Measurements from ENCODE around the gene MTNR1B. TPM values are rescaled to one million over a fixed set of nuclear protein-coding genes. Genes with fewer than 3 reads are reported as not detected.

MTNR1B gene
- total RNA-seq, 4 donors from 2014 or later = not detected

DNA sequence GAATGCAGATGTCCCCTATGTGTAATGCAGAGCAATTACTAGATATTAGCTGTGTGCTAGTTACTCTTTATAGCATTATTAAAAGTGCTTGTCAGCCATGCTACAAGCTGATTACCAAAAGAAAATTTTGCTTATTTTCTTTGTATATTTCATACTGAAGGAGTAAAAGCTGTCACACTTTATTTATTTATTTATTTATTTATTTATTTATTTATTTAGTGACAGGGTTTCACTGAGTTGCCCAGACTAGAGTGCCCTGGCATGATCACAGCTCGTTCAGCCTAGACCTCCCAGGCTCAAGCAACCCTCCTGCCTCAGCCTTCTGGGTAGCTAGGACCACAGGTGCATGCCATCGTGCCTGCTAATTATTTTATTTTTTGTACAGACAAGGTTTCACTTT is 4.3 kb upstream of the MTNR1B start:
- no peaks in the 10 kb centered on the region for H3K9me3 ChIP-seq
- no peak overlapping the region for H3K4me3 ChIP-seq
- peaks cover 10% of the 10 kb centered on the region for H3K4me1 ChIP-seq
- TF ChIP-seq EP300 (IDR thresholded peaks at IDR 0.05) (no peak), POLR2AphosphoS5 (IDR thresholded peaks at IDR 0.05) (no peak), POLR2A (IDR thresholded peaks at IDR 0.05) (no peak), CTCF (IDR thresholded peaks at IDR 0.05) (no peak)
- no peak for DNase-seq (ENCODE audit: low spot score in 2 of 2)
- WGBS = 73% methylated on average over 2 of the region's 2 CpGs
- no peaks in the 10 kb centered on the region for H3K36me3 ChIP-seq
- peaks cover 17% of the 10 kb centered on the region for H3K27me3 ChIP-seq
- no peak overlapping the region for H3K27ac ChIP-seq

DNA sequence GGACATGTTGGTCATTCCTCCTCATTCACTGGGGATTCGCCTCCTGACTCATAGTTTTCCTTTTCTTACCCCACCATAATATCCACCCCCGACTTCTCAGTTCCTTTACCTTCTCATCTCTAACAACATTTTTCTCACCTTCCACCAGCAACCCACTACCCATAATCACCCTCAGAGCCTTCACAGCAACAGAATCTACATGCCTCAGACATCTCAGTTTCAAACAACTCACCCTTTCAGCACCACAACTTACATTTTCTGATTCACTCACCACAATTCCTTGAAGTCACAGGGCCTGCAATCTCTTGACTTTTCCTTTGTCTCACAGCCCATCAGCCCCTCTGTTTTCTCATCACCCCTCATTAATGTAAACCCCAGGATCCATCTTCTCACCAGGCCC is 2.3 kb upstream of the MTNR1B start:
- Histone ChIP-seq H3K9me3 (no peaks in the 10 kb centered on the region), H3K27ac (no peak overlapping the region), H3K4me3 (no peak overlapping the region), H3K4me1 (peaks cover 10% of the 10 kb centered on the region), H3K36me3 (no peaks in the 10 kb centered on the region), H3K27me3 (peaks cover 18% of the 10 kb centered on the region)
- DNase-seq (ENCODE audit: low spot score in 2 of 2) = no peak
- WGBS = 91% methylated on average over 2 of the region's 2 CpGs
- TF ChIP-seq EP300 (IDR thresholded peaks at IDR 0.05) = no peak
- TF ChIP-seq POLR2A (IDR thresholded peaks at IDR 0.05) = no peak
- TF ChIP-seq CTCF (IDR thresholded peaks at IDR 0.05) = no peak
- no peak for TF ChIP-seq POLR2AphosphoS5 (IDR thresholded peaks at IDR 0.05)

- H3K27ac ChIP-seq = no peak overlapping the region
- 87% methylated on average over 2 of the region's 2 CpGs for WGBS
- TF ChIP-seq POLR2AphosphoS5 (IDR thresholded peaks at IDR 0.05) = no peak
- TF ChIP-seq EP300 (IDR thresholded peaks at IDR 0.05) = no peak
- no peak for TF ChIP-seq POLR2A (IDR thresholded peaks at IDR 0.05)
- no peak for TF ChIP-seq CTCF (IDR thresholded peaks at IDR 0.05)
- peaks cover 10% of the 10 kb centered on the region for H3K4me1 ChIP-seq
- no peaks in the 10 kb centered on the region for H3K36me3 ChIP-seq
- no peak overlapping the region for H3K4me3 ChIP-seq
- peaks cover 18% of the 10 kb centered on the region for H3K27me3 ChIP-seq
- DNase-seq (ENCODE audit: low spot score in 2 of 2) = no peak
- no peaks in the 10 kb centered on the region for H3K9me3 ChIP-seq
Observed at GRCh38 chr11:92967867-92968266, 1.6 kb upstream of the MTNR1B start.

GRCh38 chr11:92969293-92969633 is 188 bp upstream of the MTNR1B start:
- H3K4me3 ChIP-seq = peak overlapping the region; percentile 11
- no peaks in the 10 kb centered on the region for H3K36me3 ChIP-seq
- no peaks in the 10 kb centered on the region for H3K9me3 ChIP-seq
- peaks cover 7% of the 10 kb centered on the region for H3K4me1 ChIP-seq
- TF ChIP-seq CTCF (IDR thresholded peaks at IDR 0.05) (no peak), POLR2AphosphoS5 (IDR thresholded peaks at IDR 0.05) (no peak), POLR2A (IDR thresholded peaks at IDR 0.05) (no peak), EP300 (IDR thresholded peaks at IDR 0.05) (no peak)
- peaks cover 18% of the 10 kb centered on the region for H3K27me3 ChIP-seq
- no peak for DNase-seq (ENCODE audit: low spot score in 2 of 2)
- WGBS = 18% methylated on average over 16 of the region's 16 CpGs
- H3K27ac ChIP-seq = no peak overlapping the region

DNA sequence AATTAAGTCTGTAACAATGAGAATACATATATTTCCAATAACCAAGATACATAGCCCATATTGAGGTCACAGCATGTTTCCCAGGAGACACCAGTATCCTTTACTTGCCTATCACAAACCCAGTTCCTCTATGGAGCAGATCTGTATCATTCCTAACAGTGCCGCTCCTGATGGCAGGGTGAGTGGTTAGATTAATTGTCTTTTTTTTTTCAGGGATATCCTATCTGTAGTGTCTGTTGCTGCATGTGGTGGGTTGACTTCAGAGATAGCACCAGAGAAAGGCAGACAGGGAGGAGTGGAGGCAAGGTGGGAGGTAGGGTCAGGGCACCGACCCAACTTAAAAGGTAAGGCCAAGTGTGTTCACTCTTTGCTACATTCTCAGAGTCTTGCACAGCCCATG is 2.8 kb downstream of the MTNR1B start:
- H3K4me3 ChIP-seq = no peak overlapping the region
- WGBS = 83% methylated on average over 2 of the region's 2 CpGs
- DNase-seq (ENCODE audit: low spot score in 2 of 2) = no peak

More for the DNA sequence above, 2.8 kb downstream of the MTNR1B start:
- peaks cover 18% of the 10 kb centered on the region for H3K27me3 ChIP-seq
- peaks cover 7% of the 10 kb centered on the region for H3K4me1 ChIP-seq
- no peak overlapping the region for H3K27ac ChIP-seq
- no peak for TF ChIP-seq CTCF (IDR thresholded peaks at IDR 0.05)
- H3K9me3 ChIP-seq = no peaks in the 10 kb centered on the region
- no peaks in the 10 kb centered on the region for H3K36me3 ChIP-seq
